Stimulated activated CD4-positive, alpha-beta T cell treated with anti-CD3 and anti-CD28 coated beads, Interleukin-15, amount 100 ng/mL, for 24 hours (primary cell): ENCODE results near the gene TSPAN3.
A peak's percentile ranks its signal among the peaks of the same experiment; 100 is the strongest.

Experiments
- DNase-seq: peaks from one replicate; pipeline ENCODE4 v3.0.0-alpha.2; 2020

The TSPAN3 gene

DNA sequence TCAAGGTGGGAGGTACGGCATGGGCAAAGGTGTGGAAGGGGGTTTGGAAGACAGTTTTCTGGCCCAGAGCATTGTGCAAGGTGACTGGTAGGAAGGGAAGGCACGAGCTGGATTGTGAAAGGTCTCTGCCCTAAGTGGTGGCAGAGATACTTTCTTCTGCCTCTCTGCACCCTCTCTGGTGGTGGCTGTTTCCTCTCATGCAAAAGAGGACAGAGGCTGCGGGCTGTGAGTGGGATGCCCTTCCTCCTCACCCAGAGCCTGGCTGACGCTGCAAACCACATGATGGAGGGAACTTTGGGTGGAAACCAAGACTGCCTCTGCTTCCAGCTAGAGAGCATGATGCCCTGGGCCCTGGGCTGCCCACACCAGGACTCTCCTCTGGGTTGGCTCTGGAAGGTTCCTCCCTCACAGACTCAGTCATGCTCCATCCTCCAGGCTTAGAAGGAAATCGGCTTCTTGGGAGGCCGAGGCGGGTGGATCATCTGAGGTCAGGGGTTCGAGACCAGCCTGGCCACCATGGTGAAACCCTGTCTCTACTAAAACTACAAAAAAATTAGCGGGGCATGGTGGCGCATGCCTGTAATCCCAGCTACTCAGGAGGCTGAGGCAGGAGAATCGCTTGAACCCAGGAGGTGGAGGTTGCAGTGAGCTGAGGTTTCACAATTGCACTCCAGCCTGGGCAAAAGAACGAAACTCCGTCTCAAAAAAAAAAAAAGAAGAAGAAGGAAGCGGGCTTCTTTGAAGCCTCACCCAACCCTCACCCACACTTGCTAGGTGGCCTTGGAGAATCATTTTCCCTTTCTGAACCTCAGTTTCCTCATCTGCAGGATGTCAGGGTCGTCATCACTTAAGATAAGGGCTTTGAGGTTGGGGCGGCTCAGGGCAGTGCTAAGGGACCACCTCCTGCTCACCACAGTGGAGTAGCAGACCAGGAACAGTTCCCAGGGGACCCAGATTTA is 67.7 kb downstream of the TSPAN3 start:
- peak; percentile 87 for DNase-seq

- peak; percentile 47 for DNase-seq
Observed at GRCh38 chr15:77002436-77002835, 68.5 kb downstream of the TSPAN3 start.

DNA sequence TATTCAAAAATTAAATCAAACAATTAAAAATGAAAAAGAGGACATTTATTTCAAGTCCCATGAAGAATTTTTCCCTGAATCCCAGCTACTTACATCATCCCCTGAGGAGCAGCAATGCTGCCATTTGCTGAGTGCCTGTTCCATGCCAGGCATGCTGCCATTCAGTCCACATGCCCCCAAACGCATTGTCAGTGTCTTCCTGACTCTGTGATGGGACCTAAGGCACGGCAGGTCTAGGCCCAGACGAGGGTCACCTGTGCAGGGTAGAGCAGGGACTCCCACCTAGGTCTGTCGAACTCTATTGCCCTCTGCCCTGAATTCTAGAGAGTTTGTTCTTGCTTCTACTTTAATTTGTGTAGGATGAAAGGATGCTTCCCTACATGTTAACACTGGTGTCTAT is 68.9 kb downstream of the TSPAN3 start:
- DNase-seq: no peak

DNA sequence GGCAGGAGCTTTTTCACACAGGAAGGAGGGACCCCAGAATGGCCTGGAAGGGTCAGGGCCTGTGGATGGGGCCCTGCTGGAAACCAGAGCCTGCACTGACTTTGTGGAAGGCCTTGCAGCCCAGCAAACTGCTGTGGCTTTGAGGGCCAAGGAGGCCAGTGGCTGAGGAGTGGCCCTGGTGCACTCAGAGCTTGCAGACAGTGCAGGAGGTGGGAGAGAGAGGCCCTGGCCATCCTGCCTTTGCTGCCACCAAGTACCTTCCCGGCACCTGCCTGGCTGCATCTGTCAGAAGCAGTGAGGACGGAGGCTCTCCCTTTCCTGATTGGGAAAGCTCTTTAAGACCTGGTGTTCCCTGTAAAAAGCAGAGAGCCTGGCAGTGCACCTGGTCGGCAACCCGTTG is 69.6 kb downstream of the TSPAN3 start:
- DNase-seq: no peak

DNA sequence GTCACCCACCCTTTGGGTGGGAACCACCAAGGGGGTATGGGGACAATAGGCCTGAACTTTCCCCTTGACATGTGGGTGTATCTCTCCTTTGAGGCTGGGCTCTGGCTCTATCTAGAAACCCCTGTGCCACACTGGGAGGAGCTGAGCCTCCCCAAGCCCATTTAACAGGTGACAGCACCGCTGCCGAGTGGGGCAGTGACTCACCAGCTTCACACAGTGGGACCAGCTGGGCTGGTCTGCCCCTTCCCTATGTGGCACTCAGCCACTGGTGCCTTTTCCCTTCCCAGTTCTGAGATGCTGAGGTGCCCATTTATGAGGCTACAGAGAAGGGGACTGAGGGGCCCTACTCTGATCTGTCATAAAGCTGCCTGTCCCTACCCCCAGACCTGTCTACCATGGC is 70.9 kb downstream of the TSPAN3 start:
- peak; percentile 35 for DNase-seq

DNA sequence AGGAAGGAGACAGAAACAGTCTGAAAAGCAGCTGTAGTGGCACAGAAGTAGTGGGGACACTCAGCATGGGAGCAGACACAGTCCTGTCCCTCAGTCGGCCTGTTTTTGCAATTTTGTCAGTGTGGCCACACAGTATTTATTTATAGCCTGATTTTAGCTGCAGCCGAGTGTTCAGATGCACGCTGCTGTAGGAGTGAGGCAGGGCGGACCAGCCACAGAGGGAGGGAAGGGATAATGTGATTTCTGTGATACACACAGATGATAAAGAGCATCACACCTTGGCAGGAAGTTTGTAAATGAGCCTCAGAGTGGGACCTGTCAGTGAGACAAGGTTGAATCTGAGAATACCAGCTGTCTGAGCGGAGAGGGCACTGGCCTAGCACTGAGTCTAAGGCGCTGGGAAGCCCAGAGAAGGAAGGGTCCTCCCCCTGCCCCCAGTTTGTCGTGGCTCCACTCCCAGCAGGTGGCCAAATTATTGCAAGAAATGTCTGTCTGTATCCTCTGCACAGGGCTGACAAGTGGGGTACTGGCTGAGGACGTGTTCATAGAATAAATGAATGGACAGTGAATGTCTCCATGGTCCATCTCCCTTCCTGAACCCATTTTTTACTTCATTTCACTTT is 72.1 kb downstream of the TSPAN3 start:
- DNase-seq: no peak

GRCh38 chr15:76996526-76997401 is 74.1 kb downstream of the TSPAN3 start:
- peak; percentile 78 for DNase-seq

GRCh38 chr15:76996076-76996525 is 74.8 kb downstream of the TSPAN3 start:
- no peak for DNase-seq

GRCh38 chr15:76994971-76995945 is 75.7 kb downstream of the TSPAN3 start, which contains the start of gene PSTPIP1:
TSS of gene PSTPIP1 (plus strand) at chr15:76995126. CDS start at chr15:76995574, 448 bp downstream.
- peak; percentile 80 for DNase-seq

GRCh38 chr15:76994496-76994895 is 76.4 kb downstream of the TSPAN3 start:
- DNase-seq: no peak

GRCh38 chr15:76994001-76994400 is 76.9 kb downstream of the TSPAN3 start:
- peak; percentile 81 for DNase-seq

DNA sequence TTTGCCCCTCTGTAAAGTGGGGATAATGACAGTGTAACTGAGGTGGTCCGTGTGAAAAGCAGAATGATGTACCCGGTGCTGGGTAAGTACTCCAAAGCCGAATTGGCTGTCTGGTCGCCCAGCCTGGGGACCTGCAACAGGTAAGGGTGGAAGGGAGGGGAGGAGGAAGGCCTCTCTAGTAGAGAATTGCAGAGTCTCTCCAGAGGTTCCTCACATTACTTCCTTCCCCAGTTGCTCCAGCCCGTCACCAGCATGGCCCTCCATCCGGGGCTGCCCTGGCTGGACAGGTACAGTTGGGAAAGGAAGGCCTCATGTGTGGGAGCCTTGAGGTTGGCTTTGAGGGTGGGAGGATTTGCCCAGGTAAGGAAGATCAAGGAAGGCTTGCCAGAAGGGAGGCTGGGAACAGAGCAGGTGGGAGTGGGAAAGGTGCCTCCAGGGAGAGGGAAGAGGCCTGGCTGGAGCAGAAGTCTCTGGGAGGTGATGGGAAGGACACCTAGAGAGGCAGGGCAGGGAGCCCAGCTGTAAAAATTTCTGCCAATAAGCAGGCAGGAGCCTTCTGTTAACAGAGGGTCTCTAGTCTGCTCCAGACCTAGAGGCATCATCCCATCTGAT is 77.7 kb downstream of the TSPAN3 start:
- no peak for DNase-seq

DNA sequence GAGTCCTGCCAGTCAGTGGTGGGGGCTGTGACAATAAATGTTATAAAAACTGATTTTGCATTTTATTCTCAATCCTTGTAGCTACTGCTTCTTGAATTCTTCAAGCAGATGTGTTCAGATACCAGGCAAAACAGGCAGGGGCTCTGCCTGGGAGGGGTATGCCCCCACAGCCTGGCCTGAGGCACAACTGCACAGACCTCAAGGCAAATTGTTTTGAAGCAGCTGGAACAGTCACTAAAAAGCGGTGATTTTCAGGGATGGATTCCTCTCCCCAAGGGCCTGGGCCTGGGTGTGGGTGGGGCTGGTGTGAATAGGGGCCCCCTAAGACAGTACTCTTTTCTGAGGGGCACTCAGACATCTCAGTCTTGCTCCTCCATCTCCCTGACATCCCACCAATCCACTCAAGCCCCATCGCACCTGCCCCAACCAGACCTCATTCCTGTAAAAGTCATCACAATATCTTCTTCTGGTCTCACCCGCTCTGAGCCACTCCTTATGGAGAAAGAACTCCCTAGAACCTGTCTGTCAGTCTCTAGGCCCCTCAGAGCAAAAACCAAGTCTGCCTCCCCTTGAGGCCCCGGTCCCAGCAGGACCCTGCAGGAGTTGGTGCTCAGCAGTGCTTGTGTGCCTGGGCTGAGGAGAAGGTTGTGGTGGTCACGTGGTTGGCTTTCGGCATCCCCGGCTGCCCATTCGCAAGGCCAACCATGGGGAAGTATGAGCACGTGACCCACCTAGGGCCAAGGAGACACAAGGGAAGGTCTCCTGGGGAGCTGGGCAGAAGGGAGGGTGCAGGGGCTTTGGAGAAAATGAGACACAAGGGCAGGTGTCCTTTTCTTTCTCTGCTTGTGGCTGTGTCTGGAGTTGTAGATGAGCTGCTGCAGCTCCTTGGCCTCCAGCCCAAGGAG is 78.9 kb downstream of the TSPAN3 start:
- DNase-seq: no peak
